GM18505 (cell line): ENCODE data around the gene ANO5.
A peak's percentile ranks its signal among the peaks of the same experiment; 100 is the strongest.

ENCODE experiments used
- ATAC-seq: cut with Tn5 transposase; IDR thresholded peaks from one replicate; pipeline ENCODE4 v1.9.1; 2021; ENCODE audit not compliant: unreplicated experiment
- POLR2A ChIP-seq: IDR thresholded peaks from 4 replicates; pipeline ENCODE4 v1.6.1; 2011; ENCODE audit warnings: borderline replicate concordance; ENCODE audit not compliant: insufficient read depth, insufficient read length; ENCODE audit errors: extremely low read depth

ANO5 gene

DNA sequence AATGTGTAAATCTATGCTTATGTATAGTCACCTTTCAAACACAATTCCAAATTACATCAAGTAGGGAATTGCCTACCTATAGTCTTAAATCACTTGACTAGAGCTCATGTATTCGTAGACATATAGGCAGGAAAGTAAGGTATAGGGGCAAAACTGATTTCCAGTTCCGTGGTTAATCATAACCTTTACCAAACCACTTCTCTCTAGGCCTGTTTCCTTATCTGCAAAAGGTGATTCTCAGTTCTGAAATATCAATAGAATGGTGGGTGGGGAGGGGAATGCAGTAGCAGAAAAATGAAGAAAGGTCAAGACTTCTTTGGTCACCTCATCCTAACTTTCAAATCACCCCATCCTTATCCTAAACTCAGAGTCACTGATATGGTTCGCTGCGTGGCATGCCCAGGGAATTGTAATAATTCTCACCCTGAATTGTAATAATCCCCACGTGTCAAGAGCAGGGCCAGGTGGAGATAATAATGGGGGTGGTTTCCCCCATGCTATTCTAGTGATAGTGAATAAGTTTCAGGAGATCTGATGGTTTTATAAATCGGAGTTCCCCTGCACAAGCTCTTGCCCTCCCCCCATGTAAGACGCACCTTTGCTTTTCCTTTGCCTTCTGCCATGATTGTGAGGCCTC lies 1.9 kb upstream of the ANO5 start:
- ATAC-seq: no peak
- no peak for TF ChIP-seq POLR2A

DNA sequence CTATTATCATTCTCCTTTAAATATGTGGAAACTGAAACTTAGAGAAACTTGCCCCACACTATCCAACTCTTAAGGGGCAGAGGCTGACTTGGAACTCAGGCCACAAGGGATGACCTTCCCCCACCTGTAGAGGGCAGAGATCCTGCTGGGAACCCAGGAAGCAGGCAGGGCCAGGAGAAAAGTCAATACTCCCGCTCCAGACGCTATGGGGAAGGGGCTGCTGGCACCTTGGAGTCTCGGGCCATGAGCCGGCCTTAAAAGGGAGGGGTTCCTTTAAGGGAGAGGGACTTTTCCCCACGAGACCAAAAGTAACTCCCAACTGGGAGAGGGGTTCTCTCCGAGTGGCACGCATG lies 620 bp upstream of the ANO5 start:
- peak; percentile 2 for ATAC-seq
- no peak for TF ChIP-seq POLR2A

DNA sequence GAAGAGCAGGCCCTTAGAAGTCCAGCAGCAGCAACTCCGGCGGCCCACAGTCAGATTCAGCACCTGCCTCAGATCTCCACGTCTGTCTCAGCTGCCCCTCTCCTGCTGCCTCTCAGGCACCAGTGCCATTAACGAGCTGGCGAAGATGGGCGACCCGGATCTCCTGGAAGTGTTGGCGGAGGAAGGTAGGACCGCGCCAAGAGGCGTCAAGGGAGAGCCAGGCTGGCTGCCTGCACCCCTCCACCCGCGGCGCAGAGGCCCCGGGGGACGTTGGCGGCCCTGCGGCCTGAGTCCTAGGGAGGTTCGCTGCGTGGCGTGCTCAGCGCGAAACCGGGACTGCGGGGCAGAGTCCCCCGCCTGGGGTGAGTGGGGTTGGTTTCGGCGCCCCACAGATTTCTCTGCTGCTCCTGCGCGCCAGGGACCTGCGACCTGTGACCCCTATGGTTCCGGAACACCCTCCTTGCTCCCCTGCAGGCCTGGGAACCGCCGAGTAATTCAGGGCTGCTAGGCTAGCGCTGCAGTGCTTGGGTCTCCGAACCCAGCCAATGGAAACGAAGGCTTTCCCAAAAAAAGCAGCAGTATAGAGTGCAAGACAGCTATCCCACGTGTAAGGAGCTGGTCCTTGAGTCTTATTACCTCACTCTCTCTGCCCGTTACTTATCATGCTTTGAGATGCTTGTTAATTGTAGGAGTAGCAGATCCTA lies 615 bp downstream of the ANO5 start:
- peak; percentile 43 for ATAC-seq
- no peak for TF ChIP-seq POLR2A

DNA sequence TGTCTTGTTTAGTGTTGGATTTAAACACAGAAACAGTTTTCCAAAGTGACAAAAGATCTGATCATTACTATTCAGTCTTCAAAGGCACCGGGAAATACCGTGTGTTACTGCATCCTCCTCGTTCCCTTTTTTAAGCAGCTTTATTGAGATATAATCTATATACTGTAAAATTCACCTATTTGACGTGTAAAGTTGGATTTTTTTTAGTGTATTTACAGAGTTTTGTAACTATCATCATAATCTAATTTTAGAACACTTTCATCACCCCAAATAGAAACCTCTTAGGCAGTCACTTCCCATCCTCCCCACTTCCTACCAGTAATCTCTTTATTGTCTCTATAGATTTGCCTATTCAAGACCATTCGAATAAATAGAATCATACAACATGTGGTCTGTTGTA lies 1.4 kb downstream of the ANO5 start:
- TF ChIP-seq POLR2A: no peak
- no peak for ATAC-seq

DNA sequence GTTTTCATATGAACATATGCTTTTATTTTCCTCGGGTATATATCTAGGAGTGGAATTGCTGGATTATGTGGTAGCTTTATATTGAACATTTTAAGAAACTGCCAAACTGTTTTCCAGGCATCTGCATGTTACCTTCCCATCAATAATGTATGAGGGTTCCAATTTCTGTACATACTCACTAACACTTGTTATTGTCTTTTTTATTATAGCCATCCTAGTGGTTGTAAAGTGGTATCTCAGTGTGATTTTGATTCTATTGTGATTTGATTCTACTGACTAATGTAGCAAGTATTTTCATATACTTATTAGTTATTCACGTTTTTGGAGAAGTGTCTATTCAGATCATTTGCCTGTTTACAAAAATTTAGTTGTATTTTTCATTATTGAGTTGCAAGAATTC lies 2.0 kb downstream of the ANO5 start:
- ATAC-seq: no peak
- no peak for TF ChIP-seq POLR2A

DNA sequence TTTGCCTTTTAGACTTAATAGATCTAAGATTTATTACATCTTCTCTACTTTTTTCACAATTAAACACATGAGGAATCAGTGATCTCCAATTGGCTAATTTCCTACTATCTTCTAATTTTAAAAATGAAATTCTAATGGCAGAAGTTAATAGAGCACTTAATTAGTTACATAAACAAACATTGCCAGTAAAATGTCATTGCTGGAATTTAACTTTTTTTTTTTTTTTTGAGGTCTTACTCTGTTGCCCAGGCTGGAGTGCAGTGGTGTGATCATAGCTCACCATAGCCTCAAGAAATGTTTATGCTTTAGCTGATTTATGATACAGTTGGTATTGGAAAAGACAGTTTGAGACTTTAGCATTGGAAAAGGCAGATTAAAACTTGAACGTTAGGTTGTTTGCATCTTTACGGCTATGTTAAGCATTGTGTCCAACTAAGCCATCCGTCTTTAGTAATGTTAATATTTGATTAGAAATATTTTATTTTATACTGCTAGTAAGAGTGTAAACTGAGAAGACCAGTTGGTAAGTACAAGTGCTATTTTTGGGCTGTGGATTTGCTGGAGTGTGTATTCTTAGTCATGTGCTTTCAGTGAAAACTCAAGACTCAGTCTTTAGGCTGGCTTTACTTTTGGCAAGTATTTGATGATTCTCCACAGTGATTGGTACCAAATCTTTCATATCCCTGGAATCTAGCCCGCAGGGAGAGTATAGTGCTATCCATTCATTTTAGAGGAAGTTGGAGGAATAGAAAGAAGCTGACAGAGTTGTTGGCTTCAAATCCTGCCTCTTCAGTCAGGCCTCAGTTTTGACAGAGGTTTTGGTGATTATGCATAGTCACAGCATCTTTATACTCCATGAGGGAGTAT lies 4.5 kb downstream of the ANO5 start:
- no peak for ATAC-seq
- no peak for TF ChIP-seq POLR2A

DNA sequence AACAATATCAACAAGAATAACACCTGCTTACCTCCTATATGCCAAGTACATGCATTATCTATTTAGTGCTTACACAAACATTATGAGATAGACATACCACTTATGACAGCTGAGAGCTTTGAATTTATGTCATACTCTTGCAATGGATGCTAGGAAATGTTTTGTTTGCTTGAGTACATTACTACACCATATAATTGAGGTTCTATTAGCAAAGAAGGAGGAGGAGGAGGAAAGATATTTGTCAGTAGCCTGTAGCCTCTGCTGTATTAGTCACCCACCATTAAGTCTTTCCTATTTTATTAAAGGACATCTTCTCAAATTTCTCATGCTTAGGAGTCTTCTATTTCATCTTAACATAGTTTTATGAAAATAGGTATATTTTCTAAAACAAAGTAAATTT lies 6.4 kb downstream of the ANO5 start:
- no peak for TF ChIP-seq POLR2A
- ATAC-seq: no peak

DNA sequence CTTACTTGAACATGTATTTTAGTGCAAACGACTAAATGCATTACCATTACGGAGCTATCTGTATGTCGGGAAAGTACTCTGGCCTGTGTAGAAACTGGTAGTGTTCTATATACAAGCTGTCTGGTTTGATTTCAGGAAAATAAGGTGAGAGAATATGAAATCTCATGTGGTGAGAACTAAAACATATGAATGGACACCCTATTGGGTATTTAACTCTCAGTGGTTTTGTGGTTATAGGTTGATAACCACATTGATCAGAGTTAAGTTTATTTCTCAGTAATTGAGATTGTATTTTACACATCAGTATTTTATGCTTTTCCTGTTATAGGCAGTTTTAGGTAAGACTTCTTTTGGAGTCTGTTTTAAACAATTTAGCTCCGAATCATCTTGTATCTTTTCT lies 10.4 kb downstream of the ANO5 start:
- ATAC-seq: no peak
- TF ChIP-seq POLR2A: no peak

DNA sequence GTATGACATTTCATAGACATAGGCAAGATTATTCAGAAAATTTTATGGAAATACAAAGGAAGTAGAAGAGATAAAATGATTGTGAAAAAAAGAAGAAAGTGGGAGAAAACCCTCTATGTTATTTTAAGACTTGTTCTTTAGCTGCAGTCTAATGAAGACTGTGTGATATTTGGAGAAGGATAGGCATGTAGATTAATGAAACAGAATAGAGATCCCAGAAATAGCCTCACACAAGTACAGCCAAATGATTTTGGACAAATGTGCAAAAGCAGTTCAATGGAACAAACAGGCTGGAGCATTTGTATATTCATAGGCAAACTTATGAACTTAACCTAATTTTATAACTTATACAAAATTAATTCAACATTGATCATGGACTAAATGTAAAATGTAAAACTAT lies 14.3 kb downstream of the ANO5 start:
- no peak for TF ChIP-seq POLR2A
- ATAC-seq: no peak

DNA sequence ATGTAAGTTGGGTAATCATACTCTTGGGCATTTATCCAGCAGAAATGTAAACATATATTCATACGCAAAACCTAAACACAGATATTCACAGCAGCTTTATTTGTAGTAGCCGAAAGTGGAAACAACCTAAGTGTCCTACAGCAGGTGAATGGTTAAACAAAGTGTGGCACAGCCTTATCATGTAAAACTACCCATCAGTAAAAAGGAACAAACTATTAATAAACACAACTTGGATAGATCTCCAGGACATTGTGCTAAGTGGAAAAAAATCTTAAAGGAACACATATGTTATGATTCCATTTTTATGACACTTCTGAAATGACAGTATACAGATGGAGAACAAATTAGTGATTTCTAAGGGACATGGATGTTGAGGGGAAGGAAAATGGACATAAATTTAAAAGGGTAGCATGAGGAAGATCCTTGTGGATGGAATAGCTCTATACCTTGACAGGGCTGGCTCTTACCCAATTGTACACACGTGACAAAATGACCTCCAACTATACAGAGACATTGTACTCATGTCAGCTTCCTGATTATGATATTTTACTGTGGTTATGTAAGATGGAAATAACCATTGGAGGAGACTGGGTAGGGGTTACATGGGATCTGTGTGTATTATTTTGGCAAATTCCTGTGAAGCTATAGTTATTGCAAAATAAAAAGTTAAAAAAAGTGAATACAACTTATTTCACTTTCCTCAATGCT lies 15.4 kb downstream of the ANO5 start:
- ATAC-seq: no peak
- no peak for TF ChIP-seq POLR2A

DNA sequence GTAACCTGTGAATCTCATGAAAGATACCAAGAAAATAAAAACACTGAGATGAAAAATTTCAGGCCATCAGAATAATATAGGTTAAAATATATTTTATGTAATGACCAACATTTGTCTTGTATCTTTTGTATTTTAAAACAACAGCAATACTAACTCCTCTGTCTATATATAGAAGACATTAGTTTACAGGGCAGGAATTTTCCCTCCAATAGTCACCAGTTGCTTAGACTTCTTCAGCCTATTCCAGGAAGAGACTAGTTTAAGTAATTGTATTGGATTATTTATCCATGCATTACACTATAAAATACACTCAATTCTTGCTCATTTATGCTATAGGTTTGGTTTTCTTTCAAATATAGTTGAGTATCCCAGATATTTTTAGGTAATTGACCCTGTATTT lies 24.1 kb downstream of the ANO5 start:
- no peak for ATAC-seq
- TF ChIP-seq POLR2A: no peak

DNA sequence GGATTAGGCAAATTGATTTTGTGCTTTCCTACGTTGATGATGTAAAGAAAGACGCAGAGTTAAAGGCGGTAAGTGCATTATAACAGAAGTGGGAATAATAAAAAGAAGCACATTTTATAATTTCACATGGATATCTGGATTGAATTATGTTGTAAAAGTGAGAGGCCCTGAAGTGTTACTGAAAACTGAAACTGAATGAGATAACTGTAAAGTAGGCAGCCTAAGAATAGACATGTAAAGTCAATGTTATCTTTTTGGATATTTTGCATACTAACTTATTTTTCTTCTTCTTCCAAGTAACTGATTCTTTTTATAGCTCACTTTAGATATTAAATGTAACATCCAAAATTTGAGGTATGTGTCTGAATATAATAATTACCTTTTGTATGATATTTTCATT lies 28.3 kb downstream of the ANO5 start:
- TF ChIP-seq POLR2A: no peak
- ATAC-seq: no peak

DNA sequence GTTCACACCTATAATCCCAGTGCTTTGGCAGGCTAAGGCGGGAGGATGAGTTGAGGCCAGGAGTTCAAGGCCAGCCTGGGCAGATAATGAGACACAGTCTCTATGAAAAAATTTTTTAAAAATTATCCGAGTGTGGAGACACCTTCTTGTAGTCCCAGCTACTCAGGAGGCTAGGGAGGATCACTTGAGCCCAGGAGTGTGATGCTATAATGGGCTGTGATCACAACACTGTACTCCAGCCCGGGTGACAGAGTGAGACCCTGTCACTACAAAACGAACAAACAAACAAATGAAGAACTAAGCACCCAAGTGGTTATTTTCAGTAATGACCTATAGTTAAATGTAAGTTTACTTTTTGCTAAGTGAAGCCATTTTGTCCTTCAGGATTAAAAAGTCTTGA lies 32.3 kb downstream of the ANO5 start:
- TF ChIP-seq POLR2A: no peak
- ATAC-seq: no peak

DNA sequence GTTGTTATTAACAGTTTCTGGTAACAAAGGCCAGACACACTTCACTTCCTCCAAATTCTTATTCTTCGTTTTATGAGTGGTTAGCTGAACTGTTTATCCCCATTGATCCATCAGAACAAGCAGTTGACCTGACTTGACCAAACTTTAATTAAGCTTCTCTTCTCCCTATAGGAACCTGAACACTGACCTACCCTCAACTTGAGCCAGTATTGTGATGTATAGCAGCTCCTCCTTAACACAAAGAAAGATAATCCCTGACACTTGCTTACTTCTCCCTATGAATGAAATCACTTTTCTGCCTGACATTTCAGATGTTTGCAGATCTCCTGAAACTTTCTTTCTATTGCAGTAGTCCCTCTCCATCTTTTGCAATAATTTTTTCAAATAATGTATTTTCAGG lies 41.9 kb downstream of the ANO5 start:
- no peak for TF ChIP-seq POLR2A
- ATAC-seq: no peak

DNA sequence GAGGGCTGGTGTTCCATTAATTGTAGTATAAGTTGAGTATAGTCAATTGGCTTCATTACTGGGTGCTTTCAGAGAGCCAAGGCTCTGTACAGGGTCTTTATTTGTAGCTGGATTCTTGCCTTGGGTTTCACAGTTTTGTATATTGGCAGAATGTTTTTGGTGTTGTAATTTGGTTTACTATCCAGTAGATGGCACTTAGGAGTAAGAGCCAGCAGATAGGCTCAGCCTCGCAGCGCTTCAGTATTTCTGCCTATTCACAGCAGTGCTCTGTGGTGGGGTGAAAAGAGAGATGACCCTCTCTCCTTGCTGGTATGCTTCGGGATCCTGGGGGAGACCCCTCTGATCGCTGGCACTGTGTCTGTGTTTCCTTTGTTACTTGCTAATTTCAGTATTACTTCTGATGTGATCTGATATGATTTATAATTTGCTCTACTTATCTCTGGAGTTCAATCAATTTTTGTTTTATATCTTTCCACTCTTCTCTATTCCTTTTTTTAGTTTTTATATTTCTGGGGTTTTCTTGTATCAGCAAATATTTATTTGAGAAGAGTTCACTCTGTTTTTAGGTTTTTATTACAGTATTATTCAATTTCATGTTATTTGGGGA lies 52.2 kb downstream of the ANO5 start:
- no peak for TF ChIP-seq POLR2A
- peak; percentile 97 for ATAC-seq
